ENCODE results near the gene RAB12.
"Not testable (repeated sequence)": the region's sequence is repeated elsewhere in the genome, so short reads cannot be mapped to it uniquely, and the experiment has no call there.

- TF ChIP-seq CTCF (conservative IDR thresholded peaks at IDR 0.05); EZH2 (IDR thresholded peaks at IDR 0.05; ENCODE audit: low read depth): not testable (repeated sequence)
Observed at GRCh38 chr18:8647359-8647758, 38.1 kb downstream of the RAB12 start.
